GM12891 (cell line): Measurements from ENCODE around the gene NREP.

Experiments
- POLR2A ChIP-seq: IDR thresholded peaks from 2 replicates; pipeline ENCODE4 v1.6.1; 2011; ENCODE audit warnings: low read depth, low read length, control low read depth
- POLR2AphosphoS5 ChIP-seq: IDR thresholded peaks from 2 replicates; pipeline ENCODE4 v1.6.1; 2011; ENCODE audit warnings: low read depth, low read length, control low read depth
- SPI1 ChIP-seq: IDR thresholded peaks from 2 replicates; pipeline ENCODE4 v1.6.1; 2011; ENCODE audit warnings: low read depth, low read length, control low read depth
- TAF1 ChIP-seq: IDR thresholded peaks from 2 replicates; pipeline ENCODE4 v1.6.1; 2011; ENCODE audit warnings: low read depth, low read length, control low read depth

- no peak for TF ChIP-seq POLR2AphosphoS5
- no peak for TF ChIP-seq POLR2A
- TF ChIP-seq SPI1, result no peak
- TF ChIP-seq TAF1, result no peak
Measured at GRCh38 chr5:111735583-111736270, 21.3 kb downstream of the NREP start.
